Measurements from ENCODE around the gene ATXN2.
"Not testable (repeated sequence)": the region's sequence is repeated elsewhere in the genome, so short reads cannot be mapped to it uniquely, and the experiment has no call there.

ATXN2 gene

DNA sequence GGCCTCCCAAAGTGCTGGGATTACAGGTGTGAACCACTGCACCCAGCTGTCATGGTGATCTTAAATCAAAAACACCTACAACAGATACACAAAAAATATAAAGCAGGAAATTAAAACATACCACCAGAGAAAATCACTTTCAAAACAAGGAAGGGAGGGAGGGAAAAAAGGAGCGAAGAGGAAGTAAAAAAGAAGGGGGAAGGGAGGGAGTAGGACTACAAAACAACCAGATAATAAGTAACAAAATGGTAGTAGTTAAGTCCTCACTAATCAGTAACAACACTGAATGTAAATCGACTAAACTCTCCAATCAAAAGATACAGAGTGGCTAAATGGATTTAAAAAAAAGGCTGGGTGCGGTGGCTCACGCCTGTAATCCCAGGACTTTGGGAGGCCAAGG lies 104.4 kb downstream of the ATXN2 start:
- TF ChIP-seq, protein P1, sequence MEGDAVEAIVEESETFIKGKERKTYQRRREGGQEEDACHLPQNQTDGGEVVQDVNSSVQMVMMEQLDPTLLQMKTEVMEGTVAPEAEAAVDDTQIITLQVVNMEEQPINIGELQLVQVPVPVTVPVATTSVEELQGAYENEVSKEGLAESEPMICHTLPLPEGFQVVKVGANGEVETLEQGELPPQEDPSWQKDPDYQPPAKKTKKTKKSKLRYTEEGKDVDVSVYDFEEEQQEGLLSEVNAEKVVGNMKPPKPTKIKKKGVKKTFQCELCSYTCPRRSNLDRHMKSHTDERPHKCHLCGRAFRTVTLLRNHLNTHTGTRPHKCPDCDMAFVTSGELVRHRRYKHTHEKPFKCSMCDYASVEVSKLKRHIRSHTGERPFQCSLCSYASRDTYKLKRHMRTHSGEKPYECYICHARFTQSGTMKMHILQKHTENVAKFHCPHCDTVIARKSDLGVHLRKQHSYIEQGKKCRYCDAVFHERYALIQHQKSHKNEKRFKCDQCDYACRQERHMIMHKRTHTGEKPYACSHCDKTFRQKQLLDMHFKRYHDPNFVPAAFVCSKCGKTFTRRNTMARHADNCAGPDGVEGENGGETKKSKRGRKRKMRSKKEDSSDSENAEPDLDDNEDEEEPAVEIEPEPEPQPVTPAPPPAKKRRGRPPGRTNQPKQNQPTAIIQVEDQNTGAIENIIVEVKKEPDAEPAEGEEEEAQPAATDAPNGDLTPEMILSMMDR (IDR thresholded peaks at IDR 0.05; ENCODE audit: low read depth, low read length, missing control alignments) = no peak
- DNase-seq (ENCODE audit: extremely low read depth, low read depth) = no peak
- H3K4me3 ChIP-seq (replicated peaks; ENCODE audit: low read depth, low read length) = no peak overlapping the region

DNA sequence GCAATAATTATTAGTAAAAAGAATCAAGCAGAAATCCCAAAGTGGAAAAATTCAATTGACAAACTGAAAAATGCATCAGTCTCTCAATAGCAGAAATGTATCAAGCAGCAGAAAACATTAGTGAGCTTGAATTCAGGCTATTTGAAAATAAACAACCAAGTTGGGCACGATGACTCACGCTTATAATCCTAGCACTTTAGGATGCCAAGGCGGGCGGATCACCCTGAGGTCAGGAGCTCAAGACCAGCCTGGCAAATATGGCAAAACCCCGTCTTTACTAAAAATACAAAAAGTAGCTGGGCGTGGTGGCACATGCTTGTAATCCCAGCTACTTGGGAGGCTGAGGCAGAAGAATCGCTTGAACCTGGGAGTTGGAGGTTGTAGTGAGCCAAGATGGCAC lies 106.1 kb downstream of the ATXN2 start:
- not testable (repeated sequence) for H3K4me3 ChIP-seq (replicated peaks; ENCODE audit: low read depth, low read length); DNase-seq (ENCODE audit: extremely low read depth, low read depth)

DNA sequence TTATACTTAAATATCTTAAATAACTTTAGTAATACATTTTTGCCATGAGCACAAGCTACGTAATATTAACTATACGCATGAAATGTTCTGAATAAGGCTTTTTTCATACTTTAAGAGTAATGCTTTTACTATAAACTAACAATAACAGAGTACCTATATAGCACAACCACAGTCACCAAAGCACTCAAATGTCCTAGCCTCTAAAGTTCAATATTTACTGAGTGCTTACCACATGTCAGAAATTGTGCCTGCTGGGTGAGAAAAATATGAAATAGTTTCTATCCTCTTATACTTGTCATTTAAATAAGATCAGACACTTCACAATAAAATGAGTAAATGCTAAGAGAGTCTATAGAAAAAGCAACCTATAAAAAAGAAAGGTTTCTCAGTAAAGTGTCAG lies 110.3 kb downstream of the ATXN2 start:
- TF ChIP-seq, protein P1 (IDR thresholded peaks at IDR 0.05; ENCODE audit: low read depth, low read length, missing control alignments) = no peak
- no peak for DNase-seq (ENCODE audit: extremely low read depth, low read depth)
- H3K4me3 ChIP-seq (replicated peaks; ENCODE audit: low read depth, low read length) = no peak overlapping the region

DNA sequence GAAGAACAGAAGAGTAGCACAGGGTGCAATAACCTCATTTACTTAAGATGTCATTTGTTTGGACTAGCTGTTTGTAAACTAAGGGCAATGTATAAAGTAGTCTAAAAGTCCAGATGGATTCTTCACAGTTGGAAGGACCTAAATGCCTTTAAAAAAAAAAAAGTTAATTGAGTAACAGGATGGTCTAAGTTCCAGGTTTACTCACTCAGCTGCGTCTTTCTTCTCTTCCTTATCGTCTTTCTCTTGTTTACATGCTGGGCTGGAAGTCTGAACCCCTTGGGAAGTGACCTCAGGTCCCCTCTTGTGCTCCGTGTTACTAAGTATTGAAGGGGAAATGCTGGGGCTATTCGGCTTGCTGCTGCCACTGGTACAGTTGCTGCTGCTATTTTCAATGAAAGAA lies 110.8 kb downstream of the ATXN2 start:
- TF ChIP-seq, protein P1 (IDR thresholded peaks at IDR 0.05; ENCODE audit: low read depth, low read length, missing control alignments) = no peak
- H3K4me3 ChIP-seq (replicated peaks; ENCODE audit: low read depth, low read length) = no peak overlapping the region
- no peak for DNase-seq (ENCODE audit: extremely low read depth, low read depth)

DNA sequence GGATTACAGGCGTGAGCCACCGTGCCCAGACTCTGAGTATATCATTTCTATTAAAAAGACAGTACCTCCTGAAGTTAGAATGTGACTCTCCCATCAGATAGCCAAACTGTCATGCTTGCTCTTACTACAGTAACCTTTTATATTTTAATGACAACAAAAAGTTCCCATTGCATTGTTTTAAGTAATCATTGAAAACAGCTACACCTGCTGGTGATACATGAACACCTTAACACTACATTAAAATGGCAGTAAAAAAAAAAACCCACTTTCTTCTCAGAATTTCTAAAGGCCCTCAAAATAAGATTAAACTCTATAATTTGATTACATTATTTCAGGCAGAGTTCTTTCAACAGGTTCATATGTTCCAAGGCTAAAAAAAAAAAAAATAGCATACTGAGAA lies 116.7 kb downstream of the ATXN2 start:
- no peak for DNase-seq (ENCODE audit: extremely low read depth, low read depth)
- H3K4me3 ChIP-seq (replicated peaks; ENCODE audit: low read depth, low read length) = no peak overlapping the region

DNA sequence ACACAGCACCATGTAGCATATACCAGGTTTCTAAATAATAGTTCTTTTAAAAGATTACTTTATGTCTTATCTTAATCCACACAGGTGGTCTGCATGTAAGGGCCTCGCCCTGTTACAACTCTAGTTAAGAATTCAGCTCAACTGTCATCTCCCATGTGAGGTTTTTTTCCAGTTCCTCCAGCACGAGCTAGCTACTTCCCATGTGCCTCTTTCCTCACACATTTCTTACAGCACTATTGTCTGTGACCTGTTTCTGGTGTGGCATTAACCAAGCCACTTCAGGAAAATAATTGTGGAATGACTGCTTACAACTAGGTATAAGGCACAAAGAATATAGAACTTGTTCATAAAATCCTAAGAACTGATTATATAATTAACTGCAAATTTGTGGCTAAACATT lies 127.9 kb downstream of the ATXN2 start:
- TF ChIP-seq, protein P1 (IDR thresholded peaks at IDR 0.05; ENCODE audit: low read depth, low read length, missing control alignments) = no peak
- no peak overlapping the region for H3K4me3 ChIP-seq (replicated peaks; ENCODE audit: low read depth, low read length)
- no peak for DNase-seq (ENCODE audit: extremely low read depth, low read depth)

More for the DNA sequence above, 116.7 kb downstream of the ATXN2 start:
- TF ChIP-seq, protein P1 (IDR thresholded peaks at IDR 0.05; ENCODE audit: low read depth, low read length, missing control alignments) = no peak

DNA sequence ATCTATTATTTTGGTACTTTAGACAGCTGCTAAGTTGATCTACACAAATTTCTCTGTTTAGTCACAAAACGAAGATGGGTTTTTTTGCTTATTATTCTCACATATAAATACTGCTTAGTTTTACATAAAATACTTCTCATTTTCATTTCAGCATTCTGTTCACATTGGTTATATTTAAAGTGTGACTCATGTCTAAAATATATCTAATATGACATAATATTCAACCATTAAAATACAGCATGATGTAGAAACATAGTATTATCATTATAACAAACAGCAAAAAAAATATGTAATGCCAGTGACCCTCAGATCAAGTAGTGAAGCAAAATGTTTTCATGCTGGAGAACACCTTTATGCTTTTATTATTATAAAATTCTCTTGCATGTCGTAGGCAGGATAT lies 129.7 kb downstream of the ATXN2 start:
- TF ChIP-seq, protein P1 (IDR thresholded peaks at IDR 0.05; ENCODE audit: low read depth, low read length, missing control alignments) = no peak
- no peak for DNase-seq (ENCODE audit: extremely low read depth, low read depth)

More for the DNA sequence above, 129.7 kb downstream of the ATXN2 start:
- H3K4me3 ChIP-seq (replicated peaks; ENCODE audit: low read depth, low read length) = no peak overlapping the region
